IPS-NIHi11 (cell line): Measurements from ENCODE around the gene OR2W3.

ENCODE experiments used
- DNase-seq: peaks from one replicate; pipeline ENCODE4 v3.0.0; 2012; ENCODE audit warnings: mixed read lengths, low spot score

Gene OR2W3

DNA sequence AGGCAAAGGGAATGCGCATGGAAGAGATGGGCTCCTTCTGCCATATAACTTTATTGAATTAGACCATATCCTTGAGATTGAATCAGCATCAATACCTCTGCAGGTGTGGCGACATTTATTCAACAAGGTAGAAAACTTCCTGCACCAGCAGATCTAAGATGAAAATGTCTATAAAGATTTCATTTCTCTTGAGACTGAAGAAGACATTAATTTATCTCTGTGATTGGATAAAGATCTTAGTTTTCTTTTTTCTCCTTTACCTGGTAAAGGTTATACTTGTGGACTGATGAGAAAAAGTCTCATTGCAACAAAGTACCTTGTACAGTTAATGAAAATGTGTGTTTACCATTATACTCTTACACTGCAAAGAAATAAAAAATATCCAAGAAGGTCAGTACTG, 24.6 kb downstream of the OR2W3 start, which contains the start of gene OR2T8:
Gene OR2T8 (plus strand): TSS at position 301 of the 400 bp plus-strand sequence. CDS start 766 bp downstream, outside the sequence.
- no peak for DNase-seq

DNA sequence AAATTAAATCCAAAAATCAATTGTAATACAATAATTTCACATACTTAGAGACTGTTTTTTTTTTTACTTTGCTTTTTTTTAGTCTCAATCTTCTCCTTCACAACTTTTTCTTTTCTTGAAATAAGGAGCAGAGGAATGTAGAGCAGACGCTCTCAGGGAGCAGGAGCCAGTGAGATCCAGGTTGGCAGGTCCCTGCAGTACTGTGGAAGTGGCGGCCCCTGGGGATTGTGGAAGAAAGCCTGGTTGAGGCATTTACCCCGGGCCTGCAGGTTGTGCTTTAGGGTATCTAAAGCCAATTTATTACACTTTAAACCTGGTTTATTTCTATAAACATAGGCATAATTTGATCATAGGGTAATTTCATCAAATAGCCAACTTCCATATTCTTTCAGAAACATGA, 28.6 kb downstream of the OR2W3 start:
- no peak for DNase-seq

DNA sequence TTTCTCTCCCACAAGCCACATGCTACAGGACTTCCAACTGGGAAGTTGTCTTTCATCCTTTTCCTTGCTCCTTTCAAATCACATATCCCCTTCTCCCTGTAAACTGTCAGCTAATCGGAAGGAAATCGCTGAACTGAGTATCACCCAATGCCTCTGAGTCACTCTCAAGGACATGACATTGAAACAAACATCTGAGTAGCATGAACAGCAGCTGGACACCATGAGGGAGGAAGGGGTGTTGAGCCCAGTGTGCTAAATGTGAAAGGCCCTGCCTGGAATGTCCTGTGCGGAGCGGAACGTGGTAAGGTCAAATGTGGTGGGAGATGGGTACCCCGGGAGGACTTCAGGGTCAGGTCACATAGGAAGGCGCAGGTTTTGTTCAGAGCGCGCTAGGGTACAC, 29.5 kb downstream of the OR2W3 start, which contains the start of gene OR2AJ1:
Gene OR2AJ1 (plus strand): TSS at position 22 of the 400 bp plus-strand sequence. CDS start 8,880 bp downstream, outside the sequence.
- DNase-seq, result no peak

DNA sequence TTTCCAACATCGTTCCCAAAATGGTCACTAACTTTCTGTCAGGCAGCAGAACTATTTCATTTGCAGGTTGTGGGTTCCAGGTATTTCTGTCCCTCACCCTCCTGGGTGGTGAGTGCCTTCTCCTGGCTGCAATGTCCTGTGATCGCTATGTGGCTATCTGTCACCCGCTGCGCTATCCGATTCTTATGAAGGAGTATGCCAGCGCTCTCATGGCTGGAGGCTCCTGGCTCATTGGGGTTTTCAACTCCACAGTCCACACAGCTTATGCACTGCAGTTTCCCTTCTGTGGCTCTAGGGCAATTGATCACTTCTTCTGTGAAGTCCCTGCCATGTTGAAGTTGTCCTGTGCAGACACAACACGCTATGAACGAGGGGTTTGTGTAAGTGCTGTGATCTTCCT, 38.6 kb downstream of the OR2W3 start:
- DNase-seq, result no peak

DNA sequence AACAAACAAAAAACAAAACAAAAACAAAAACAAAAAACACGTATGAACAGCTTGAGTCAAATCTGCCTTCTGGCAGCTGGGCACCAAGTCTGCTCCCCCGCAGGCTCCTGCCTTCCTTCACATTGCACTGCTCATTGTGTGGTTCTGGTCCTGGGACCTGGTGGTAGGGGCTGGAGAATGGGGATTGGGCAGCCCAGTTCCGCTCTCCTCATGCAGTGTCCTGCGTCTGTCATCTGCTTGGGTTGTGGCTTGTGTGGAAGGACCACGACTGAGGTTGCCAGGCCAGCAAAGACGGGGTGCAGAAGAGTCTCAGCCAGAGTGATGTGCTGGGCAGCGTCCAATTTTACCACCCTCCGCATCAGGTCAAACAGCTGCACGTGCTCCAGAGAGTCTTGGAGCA, 40.4 kb downstream of the OR2W3 start:
- no peak for DNase-seq

- DNase-seq, result no peak
Measured at GRCh38 chr1:247936415-247936814, 41.0 kb downstream of the OR2W3 start.

GRCh38 chr1:247936965-247937734, 41.8 kb downstream of the OR2W3 start:
- DNase-seq, result peak; percentile 19

- no peak for DNase-seq
Measured at GRCh38 chr1:247942624-247943023, 47.2 kb downstream of the OR2W3 start.
